GM18520 (cell line): ENCODE measurements around the gene PHPT1.

ENCODE experiments used
- ATAC-seq: cut with Tn5 transposase; IDR thresholded peaks from one replicate; pipeline ENCODE4 v1.9.1; 2021; ENCODE audit not compliant: unreplicated experiment

Gene PHPT1

GRCh38 chr9:136847826-136848392, 1.3 kb upstream of the PHPT1 start:
- no peak for ATAC-seq

DNA sequence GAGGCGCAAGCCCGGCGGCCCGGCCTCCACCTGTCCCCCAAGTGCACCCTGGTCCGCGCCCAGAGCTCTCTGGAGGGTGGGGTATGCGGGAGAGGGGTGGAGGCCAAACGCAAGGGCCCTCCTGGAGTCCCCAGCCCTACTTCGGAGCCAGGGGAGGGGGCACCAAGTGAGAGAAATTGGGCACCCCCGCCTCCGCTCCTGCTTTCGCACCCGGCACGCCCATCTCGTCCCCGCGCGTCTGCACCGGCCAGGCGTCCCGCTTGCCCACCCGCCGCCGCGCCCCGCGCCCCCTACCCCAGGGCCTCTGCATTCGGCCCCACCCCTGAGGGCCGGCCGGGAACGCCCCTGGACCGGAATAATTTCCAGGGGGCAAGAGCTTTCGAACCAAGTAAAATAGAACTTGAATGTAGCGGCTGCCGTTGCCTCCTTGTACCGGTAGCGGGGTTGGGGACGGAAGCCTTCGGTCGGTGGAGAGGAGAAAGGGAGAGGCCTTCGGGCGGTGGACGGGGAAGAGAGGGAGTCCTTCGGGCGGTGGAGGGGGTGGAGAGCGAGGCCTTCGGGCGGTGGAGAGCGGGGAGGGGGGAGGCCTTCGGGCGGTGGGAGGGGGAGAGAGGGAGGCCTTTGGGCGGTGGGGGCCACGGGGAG, 694 bp upstream of the PHPT1 start:
- no peak for ATAC-seq

- ATAC-seq = no peak
These were observed 1.0 kb downstream of the PHPT1 start for GRCh38 chr9:136849960-136850865.

DNA sequence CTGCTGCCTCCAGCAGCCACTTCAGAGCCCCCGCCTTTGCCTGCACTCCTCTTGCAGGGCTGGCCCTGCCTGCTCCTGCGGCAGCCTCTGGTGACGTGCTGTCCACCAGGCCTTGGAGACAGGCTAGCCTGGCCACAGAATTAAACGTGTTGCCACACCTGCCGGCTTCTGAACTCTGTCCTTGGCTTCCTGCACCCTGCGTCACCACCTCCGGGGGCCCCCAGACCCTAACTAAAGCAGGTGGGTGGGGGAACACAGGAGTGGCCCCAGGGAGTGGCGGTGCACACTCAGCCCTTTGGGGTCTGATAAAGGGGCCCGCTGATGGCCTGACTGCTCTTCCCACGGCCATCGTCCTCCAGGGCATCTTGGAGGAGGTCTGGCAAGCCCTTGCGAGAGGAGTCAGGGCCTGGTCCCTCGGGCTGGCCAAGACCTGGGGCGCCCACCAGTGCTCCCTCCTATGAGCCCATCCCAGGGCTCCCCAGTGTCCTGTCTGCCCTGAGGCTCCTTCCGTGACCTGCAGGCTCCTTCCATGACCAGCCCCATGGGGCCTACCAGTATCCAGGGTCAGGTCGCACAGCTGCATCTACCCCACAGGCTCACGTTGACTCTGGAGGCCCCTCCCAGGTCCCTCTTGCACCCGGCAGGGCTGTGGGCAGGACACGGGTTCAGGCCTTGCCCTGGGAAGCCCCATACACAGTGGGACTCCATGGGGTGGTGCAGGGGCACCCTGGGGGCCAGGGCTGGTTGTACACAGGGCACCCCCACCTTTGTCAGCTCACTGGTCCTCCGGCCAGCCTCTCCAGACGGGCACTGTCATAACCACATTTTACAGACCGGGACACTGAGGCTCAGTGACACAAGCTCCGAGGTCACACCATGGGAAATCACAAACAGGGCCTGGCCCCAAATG, 1.9 kb downstream of the PHPT1 start:
- no peak for ATAC-seq

- no peak for ATAC-seq
These were observed 2.9 kb downstream of the PHPT1 start, which contains the start of gene MAMDC4 for GRCh38 chr9:136851941-136852663. MAMDC4 (plus strand) TSS chr9:136852346; CDS start chr9:136852417, 71 bp downstream.

DNA sequence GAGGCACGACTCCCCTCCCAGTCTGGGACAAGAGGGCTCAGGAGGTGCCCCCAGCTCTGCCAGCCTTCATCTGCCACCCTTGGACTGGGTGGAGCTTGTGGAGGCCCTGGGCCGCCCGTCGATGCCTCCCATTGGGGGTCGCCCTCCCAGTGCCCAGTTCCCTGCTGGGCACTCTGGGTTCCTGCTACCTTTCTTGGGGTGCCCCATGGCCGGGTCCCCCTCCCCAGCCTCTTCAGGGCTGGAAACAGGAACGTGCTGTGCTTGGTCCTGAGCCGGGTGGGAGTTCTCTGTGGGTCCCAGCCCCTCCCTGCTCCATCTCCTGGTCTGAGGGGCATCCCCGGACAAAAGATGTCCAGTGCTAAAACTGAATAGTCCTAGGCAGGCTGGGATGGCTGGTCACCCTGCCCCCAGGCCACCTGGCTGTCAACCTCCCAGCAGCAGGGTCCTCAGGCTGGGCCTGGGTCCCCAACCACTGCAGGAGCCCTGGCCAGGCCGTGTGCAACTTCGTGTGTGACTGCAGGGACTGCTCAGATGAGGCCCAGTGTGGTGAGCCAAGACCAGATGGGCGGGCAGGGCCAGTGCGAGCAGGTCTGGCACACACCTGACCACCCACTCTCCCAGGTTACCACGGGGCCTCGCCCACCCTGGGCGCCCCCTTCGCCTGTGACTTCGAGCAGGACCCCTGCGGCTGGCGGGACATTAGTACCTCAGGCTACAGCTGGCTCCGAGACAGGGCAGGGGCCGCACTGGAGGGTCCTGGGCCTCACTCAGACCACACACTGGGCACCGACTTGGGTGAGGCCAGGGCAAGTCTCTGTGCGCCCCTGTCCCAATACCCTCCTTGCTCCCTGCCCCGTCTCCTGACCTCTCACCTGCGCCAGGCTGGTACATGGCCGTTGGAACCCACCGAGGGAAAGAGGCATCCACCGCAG, 3.7 kb downstream of the PHPT1 start:
- ATAC-seq = no peak

DNA sequence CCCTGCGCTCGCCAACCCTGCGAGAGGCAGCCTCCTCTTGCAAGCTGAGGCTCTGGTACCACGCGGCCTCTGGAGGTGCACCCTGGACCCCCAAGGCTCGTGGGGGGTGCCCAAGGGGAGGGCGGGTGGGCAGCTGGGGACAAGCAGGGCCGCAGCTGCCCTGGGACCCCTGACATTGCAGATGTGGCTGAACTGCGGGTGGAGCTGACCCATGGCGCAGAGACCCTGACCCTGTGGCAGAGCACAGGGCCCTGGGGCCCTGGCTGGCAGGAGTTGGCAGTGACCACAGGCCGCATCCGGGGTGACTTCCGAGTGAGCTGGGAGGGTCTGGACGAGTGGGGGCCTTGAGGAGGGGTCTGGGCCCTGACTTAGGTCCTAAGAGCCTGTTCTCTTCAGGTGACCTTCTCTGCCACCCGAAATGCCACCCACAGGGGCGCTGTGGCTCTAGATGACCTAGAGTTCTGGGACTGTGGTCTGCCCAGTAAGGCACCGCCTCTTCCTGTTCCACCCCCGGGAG, 4.4 kb downstream of the PHPT1 start:
- no peak for ATAC-seq

GRCh38 chr9:136854113-136854841, 5.1 kb downstream of the PHPT1 start:
- no peak for ATAC-seq

- ATAC-seq = no peak
These were observed 5.7 kb downstream of the PHPT1 start for GRCh38 chr9:136854842-136855460.

- no peak for ATAC-seq
These were observed 6.4 kb downstream of the PHPT1 start for GRCh38 chr9:136855461-136856078.

DNA sequence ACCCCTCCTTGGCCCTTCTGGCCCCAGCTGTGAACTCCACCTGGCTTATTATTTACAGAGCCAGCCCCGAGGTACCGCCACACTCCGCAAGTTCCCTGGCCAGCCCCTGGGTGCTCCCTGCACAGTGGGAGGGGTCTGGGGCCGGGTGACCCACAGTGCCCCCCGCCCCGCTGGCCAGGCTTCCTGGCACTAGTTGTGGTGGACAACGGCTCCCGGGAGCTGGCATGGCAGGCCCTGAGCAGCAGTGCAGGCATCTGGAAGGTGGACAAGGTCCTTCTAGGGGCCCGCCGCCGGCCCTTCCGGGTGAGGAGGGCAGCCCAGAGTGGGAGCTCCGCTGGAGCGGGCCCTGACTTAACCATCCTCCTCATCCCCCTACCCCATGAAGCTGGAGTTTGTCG, 6.9 kb downstream of the PHPT1 start:
- ATAC-seq = no peak

DNA sequence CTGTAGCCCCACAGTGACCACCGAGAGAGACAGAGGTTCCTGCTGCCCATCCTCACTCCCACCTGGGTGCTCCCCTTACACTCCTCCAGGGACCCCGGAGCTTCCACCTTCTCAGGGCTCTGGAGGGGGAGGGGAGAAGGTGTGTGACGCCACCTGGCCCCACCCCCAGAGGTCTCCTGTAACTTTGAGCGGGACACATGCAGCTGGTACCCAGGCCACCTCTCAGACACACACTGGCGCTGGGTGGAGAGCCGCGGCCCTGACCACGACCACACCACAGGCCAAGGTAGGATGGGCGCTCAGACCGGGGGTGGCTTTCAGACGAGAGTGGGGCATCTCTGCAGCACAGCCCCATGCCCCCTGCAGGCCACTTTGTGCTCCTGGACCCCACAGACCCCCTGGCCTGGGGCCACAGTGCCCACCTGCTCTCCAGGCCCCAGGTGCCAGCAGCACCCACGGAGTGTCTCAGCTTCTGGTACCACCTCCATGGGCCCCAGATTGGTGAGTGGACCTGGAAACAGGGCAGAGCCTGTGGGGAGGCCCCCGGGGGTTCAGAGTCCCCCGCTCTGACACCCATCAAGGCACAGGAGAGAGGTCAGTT, 7.4 kb downstream of the PHPT1 start:
- ATAC-seq = no peak

DNA sequence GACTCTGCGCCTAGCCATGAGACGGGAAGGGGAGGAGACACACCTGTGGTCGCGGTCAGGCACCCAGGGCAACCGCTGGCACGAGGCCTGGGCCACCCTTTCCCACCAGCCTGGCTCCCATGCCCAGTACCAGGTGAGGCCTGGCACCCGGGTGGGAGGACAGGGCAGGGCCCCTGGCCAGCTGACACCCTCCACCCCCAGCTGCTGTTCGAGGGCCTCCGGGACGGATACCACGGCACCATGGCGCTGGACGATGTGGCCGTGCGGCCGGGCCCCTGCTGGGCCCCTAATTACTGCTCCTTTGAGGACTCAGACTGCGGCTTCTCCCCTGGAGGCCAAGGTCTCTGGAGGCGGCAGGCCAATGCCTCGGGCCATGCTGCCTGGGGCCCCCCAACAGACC, 8.0 kb downstream of the PHPT1 start:
- ATAC-seq = no peak

- ATAC-seq = no peak
These were observed 8.6 kb downstream of the PHPT1 start for GRCh38 chr9:136857581-136858412.

DNA sequence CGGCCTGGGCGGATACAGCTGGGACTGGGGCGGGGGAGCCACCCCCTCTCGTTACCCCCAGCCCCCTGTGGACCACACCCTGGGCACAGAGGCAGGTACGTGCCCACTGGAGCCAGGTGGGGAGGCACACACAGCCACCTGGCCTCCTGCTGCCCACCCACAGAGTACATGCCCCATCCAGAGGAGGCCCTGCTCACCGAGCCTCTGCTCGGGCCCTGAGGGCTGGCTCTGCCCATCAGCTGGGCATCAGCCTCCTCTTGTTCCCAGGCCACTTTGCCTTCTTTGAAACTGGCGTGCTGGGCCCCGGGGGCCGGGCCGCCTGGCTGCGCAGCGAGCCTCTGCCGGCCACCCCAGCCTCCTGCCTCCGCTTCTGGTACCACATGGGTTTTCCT, 9.2 kb downstream of the PHPT1 start:
- ATAC-seq = no peak
